ENCODE measurements around the gene ZNF831. TPM values are rescaled to one million over a fixed set of nuclear protein-coding genes. Genes with fewer than 3 reads are reported as not detected.

The ZNF831 gene
- total RNA-seq, 2 donors from 2014 or later = 0.20 to 0.27 TPM

GRCh38 chr20:59232618-59233017, 69.0 kb downstream of the ZNF831 start:
- no peaks in the 10 kb centered on the region for H3K9me3 ChIP-seq
- TF ChIP-seq CTCF (IDR thresholded peaks at IDR 0.05) = no peak
- intact Hi-C loops (cut with DNase I) = no loop called here

GRCh38 chr20:59235226-59235625, 71.6 kb downstream of the ZNF831 start:
- Histone ChIP-seq H3K4me3 (no peak overlapping the region), H3K4me1 (no peaks in the 10 kb centered on the region), H3K27me3 (no peaks in the 10 kb centered on the region), H3K27ac (no peak overlapping the region), H3K9me3 (no peaks in the 10 kb centered on the region), H3K36me3 (no peaks in the 10 kb centered on the region), H3K9ac (ENCODE audit: low read depth in 2 of 2, low read length in 2 of 2) (no peak overlapping the region)
- intact Hi-C loops (cut with DNase I) = no loop called here
- no peak for TF ChIP-seq CTCF (IDR thresholded peaks at IDR 0.05)
- no peak for DNase-seq

More at GRCh38 chr20:59232618-59233017, 69.0 kb downstream of the ZNF831 start:
- H3K9ac ChIP-seq (ENCODE audit: low read depth in 2 of 2, low read length in 2 of 2) = no peak overlapping the region
- DNase-seq = no peak
- H3K36me3 ChIP-seq = no peaks in the 10 kb centered on the region
- no peak overlapping the region for H3K4me3 ChIP-seq
- no peak overlapping the region for H3K27ac ChIP-seq
- H3K27me3 ChIP-seq = no peaks in the 10 kb centered on the region
- H3K4me1 ChIP-seq = no peaks in the 10 kb centered on the region

GRCh38 chr20:59240006-59240405, 76.4 kb downstream of the ZNF831 start:
- no peak for TF ChIP-seq CTCF (IDR thresholded peaks at IDR 0.05)
- H3K9me3 ChIP-seq = no peaks in the 10 kb centered on the region
- no peak overlapping the region for H3K4me3 ChIP-seq
- H3K27ac ChIP-seq = no peak overlapping the region
- intact Hi-C loops (cut with DNase I) = no loop called here
- DNase-seq = no peak
- H3K27me3 ChIP-seq = no peaks in the 10 kb centered on the region
- no peaks in the 10 kb centered on the region for H3K4me1 ChIP-seq
- H3K9ac ChIP-seq (ENCODE audit: low read depth in 2 of 2, low read length in 2 of 2) = no peak overlapping the region
- no peaks in the 10 kb centered on the region for H3K36me3 ChIP-seq

GRCh38 chr20:59242714-59243626, 79.3 kb downstream of the ZNF831 start:
- H3K4me1 ChIP-seq = no peaks in the 10 kb centered on the region
- no peak overlapping the region for H3K4me3 ChIP-seq
- H3K27me3 ChIP-seq = no peaks in the 10 kb centered on the region
- DNase-seq = no peak
- H3K9me3 ChIP-seq = no peaks in the 10 kb centered on the region
- intact Hi-C loops (cut with DNase I) = no loop called here
- H3K27ac ChIP-seq = no peak overlapping the region
- TF ChIP-seq CTCF (IDR thresholded peaks at IDR 0.05) = no peak
- H3K9ac ChIP-seq (ENCODE audit: low read depth in 2 of 2, low read length in 2 of 2) = no peak overlapping the region
- no peaks in the 10 kb centered on the region for H3K36me3 ChIP-seq

GRCh38 chr20:59246691-59247400, 83.2 kb downstream of the ZNF831 start:
- Histone ChIP-seq H3K9ac (ENCODE audit: low read depth in 2 of 2, low read length in 2 of 2) (no peak overlapping the region), H3K4me1 (no peaks in the 10 kb centered on the region), H3K36me3 (no peaks in the 10 kb centered on the region), H3K27me3 (no peaks in the 10 kb centered on the region), H3K27ac (no peak overlapping the region), H3K9me3 (no peaks in the 10 kb centered on the region), H3K4me3 (no peak overlapping the region)
- no peak for TF ChIP-seq CTCF (IDR thresholded peaks at IDR 0.05)
- DNase-seq = no peak
- intact Hi-C loops (cut with DNase I) = no loop called here
